ENCODE results near the gene FHIT.

GRCh38 chr3:61134532-61134931 lies 116.7 kb downstream of the FHIT start:
- TF ChIP-seq MXI1 (IDR thresholded peaks at IDR 0.05; ENCODE audit: low read depth, low read length) (no peak), CTCF (IDR thresholded peaks at IDR 0.05) (no peak), MAX (IDR thresholded peaks at IDR 0.05; ENCODE audit: low read depth) (no peak), USF1 (IDR thresholded peaks at IDR 0.05; ENCODE audit: borderline replicate concordance, low read depth) (no peak), JUND (IDR thresholded peaks at IDR 0.05) (no peak), RFX5 (IDR thresholded peaks at IDR 0.05; ENCODE audit: low read length) (no peak), CHD2 (IDR thresholded peaks at IDR 0.05; ENCODE audit: low read length, partially characterized antibody) (no peak), GATA2 (CRISPR knock-in tag; IDR thresholded peaks at IDR 0.05) (no peak), YY1 (IDR thresholded peaks at IDR 0.05; ENCODE audit: low read depth) (no peak), GABPA (IDR thresholded peaks at IDR 0.05; ENCODE audit: low read depth) (no peak)
